Mucosa of stomach (tissue), 1 donor: ENCODE data around the gene CFAP54.
"Not testable (repeated sequence)": the region's sequence is repeated elsewhere in the genome, so short reads cannot be mapped to it uniquely, and the experiment has no call there.

Source experiments
- H3K27me3 ChIP-seq: one replicate; pipeline ENCODE4 v1.7.0; 2013; ENCODE audit warnings: mild to moderate bottlenecking, low read length; ENCODE audit not compliant: control insufficient read depth, insufficient read depth
- H3K36me3 ChIP-seq: one replicate; pipeline ENCODE4 v1.7.0; 2013; ENCODE audit warnings: low read length; ENCODE audit not compliant: control insufficient read depth, insufficient read depth
- H3K4me1 ChIP-seq: one replicate; pipeline ENCODE4 v1.7.0; 2013; ENCODE audit warnings: mild to moderate bottlenecking, low read length; ENCODE audit not compliant: control insufficient read depth, insufficient read depth
- H3K4me3 ChIP-seq: one replicate; pipeline ENCODE4 v1.7.0; 2013; ENCODE audit warnings: low read length
- H3K9ac ChIP-seq: one replicate; pipeline ENCODE4 v1.7.0; 2013; ENCODE audit warnings: mild to moderate bottlenecking, low read length, moderate library complexity
- H3K9me3 ChIP-seq: one replicate; pipeline ENCODE4 v1.7.0; 2013; ENCODE audit warnings: mild to moderate bottlenecking, low read length, moderate library complexity; ENCODE audit not compliant: control insufficient read depth
- donor health status: Pancreatic carcinoma.

Gene CFAP54

DNA sequence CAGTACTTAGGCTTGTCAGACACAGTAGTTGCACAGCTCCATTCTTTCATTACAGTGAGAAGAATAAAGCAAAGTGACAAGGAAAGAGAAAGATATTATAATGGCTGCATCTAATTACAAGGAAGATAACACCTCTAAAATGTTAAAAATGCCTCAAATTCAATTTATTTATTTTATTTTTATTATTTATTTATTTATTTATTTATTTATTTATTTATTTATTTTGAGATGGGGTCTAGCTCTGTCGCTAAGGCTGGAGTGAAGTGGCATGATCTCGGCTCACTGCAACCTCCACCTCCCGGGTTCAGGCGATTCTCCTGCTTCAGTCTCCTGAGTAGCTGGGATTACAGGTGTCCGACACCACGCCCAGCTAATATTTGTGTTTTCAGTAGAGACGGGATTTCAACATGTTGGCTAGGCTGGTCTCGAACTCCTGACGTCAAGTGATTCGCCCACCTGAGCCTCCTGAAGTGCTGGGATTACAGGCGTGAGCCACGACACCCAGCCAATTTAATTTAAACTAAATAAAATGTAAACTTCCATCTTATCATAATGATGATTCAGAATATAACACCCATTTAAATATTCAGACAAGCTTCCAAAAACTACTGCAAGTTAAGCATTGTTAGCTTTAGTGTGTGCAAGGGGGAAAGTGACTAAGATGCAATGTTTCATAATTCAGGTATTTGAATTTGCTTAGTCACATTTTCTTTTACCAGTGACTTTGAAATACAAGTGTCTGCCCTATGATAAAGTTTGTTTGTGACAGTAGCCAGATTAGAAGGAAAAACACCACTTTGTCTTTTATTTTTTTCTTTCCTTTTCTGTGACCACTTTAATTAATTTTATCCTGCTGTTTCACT, 2.4 kb upstream of the CFAP54 start:
- Histone ChIP-seq H3K27me3 (peaks cover 10% of the 10 kb centered on the region), H3K4me3 (no peak overlapping the region), H3K9ac (no peak overlapping the region), H3K9me3 (no peaks in the 10 kb centered on the region), H3K4me1 (peaks cover 4% of the 10 kb centered on the region), H3K36me3 (no peaks in the 10 kb centered on the region)

- Histone ChIP-seq H3K4me3 (no peak overlapping the region), H3K36me3 (no peaks in the 10 kb centered on the region), H3K9ac (no peak overlapping the region), H3K27me3 (peaks cover 10% of the 10 kb centered on the region), H3K4me1 (peaks cover 4% of the 10 kb centered on the region), H3K9me3 (no peaks in the 10 kb centered on the region)
These were observed 1.7 kb upstream of the CFAP54 start for GRCh38 chr12:96487634-96488033.

DNA sequence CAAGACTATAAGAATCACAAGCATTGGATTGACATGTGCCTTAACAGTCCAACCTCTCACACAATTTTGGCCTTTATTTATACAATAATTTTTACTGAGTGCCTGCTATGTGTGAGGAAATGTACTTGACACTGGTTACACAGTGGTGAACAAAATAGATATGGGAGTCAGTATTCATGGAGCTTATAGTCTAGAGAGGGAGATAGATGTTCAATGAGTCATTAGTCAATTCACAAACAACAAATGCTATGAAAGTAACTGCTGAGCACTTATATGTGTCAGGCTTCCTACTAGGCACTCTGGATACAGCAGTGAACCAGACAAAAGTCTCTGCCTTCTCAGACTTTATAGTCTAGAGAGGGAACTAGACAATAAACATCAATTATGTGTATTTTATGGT, 3.7 kb downstream of the CFAP54 start:
- Histone ChIP-seq H3K36me3 (no peaks in the 10 kb centered on the region), H3K9ac (no peak overlapping the region), H3K4me1 (peaks cover 4% of the 10 kb centered on the region), H3K9me3 (no peaks in the 10 kb centered on the region), H3K27me3 (peaks cover 10% of the 10 kb centered on the region), H3K4me3 (no peak overlapping the region)

GRCh38 chr12:96494154-96494553, 4.8 kb downstream of the CFAP54 start:
- H3K4me1 ChIP-seq, H3K9me3 ChIP-seq, H3K4me3 ChIP-seq, H3K36me3 ChIP-seq, H3K27me3 ChIP-seq, H3K9ac ChIP-seq: not testable (repeated sequence)

DNA sequence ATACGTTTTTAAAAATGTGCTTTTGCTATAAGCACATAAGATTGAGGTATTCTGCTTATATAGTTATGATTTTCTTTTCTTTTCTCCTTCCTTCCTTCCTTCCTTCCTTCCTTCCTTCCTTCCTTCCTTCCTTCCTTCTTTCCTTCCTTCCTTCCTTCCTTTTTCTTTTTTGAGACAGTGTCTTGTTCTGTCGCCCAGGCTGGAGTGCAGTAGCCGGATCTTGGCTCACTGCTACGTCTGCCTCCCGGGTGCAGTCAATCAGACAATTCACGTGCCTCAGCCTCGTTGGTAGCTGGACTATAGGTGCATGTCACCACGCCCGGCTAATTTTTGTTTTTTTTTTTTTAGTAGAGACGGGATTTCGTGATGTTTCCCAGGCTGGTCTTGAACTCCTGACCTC, 5.8 kb downstream of the CFAP54 start:
- Histone ChIP-seq H3K4me3 (no peak overlapping the region), H3K36me3 (no peaks in the 10 kb centered on the region), H3K4me1 (no peaks in the 10 kb centered on the region), H3K27me3 (no peaks in the 10 kb centered on the region), H3K9ac (no peak overlapping the region), H3K9me3 (no peaks in the 10 kb centered on the region)

DNA sequence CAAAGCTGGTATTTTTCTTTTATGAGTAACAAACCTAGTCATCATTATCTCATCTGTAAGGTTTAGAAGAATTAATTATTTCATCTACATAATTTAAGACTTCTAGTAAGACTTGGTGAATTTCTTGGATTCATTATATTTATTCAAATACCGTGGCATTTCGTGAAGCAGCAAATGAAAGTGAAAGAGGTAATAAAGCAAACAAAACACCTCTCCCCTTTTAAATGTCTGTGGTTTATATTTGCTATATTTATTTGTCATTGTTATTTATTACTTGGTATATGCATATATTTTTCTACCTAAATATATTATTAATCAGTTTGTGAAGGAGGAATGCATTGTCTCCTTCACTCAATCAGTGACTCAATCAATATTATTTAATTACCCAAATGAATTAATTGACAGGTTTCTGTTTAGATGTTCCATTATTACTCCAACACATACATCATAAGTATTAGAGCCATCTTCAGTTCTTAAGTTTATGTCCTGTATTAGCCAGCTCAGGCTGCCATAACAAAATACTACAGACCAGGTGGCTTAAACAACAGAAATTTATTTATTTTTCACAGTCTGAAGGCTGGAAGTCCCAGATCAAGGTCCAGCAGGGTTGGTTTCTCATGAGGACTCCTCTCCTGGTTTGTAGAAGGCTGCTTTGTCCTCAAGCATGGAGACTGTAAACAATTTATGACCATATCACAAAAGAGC, 6.6 kb downstream of the CFAP54 start:
- Histone ChIP-seq H3K9ac (no peak overlapping the region), H3K9me3 (no peaks in the 10 kb centered on the region), H3K4me3 (no peak overlapping the region), H3K27me3 (no peaks in the 10 kb centered on the region), H3K36me3 (no peaks in the 10 kb centered on the region), H3K4me1 (peaks cover under 1% of the 10 kb centered on the region)

DNA sequence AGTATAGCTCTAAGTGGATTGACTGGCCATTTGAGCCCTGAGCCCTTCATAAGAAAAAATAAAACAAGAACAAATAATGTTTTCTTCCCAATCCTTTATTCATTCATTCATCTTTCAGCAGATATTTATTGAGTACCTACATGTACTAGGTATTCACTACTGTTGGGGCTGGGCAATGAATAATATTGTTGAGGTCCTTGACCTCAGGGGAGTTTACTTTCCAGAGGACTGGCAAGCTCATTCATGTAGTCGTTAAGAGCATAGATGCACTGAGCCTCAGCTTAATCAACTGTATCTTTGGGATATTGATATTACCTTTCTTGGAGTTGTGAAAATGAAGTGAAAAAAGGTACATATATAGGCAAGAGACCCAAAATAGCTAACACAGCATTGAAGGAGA, 7.6 kb downstream of the CFAP54 start:
- H3K27me3 ChIP-seq: no peaks in the 10 kb centered on the region
- H3K9ac ChIP-seq: no peak overlapping the region
- no peak overlapping the region for H3K4me3 ChIP-seq

GRCh38 chr12:96497855-96498254, 8.5 kb downstream of the CFAP54 start:
- Histone ChIP-seq H3K9ac (no peak overlapping the region), H3K4me1 (peaks cover 10% of the 10 kb centered on the region), H3K9me3 (no peaks in the 10 kb centered on the region), H3K36me3 (no peaks in the 10 kb centered on the region), H3K4me3 (no peak overlapping the region), H3K27me3 (no peaks in the 10 kb centered on the region)

More for the DNA sequence above, 7.6 kb downstream of the CFAP54 start:
- Histone ChIP-seq H3K9me3 (no peaks in the 10 kb centered on the region), H3K36me3 (no peaks in the 10 kb centered on the region), H3K4me1 (peaks cover 10% of the 10 kb centered on the region)

GRCh38 chr12:96500693-96501092, 11.3 kb downstream of the CFAP54 start:
- Histone ChIP-seq H3K27me3 (no peaks in the 10 kb centered on the region), H3K4me1 (peaks cover 10% of the 10 kb centered on the region), H3K9ac (no peak overlapping the region), H3K36me3 (no peaks in the 10 kb centered on the region), H3K9me3 (no peaks in the 10 kb centered on the region), H3K4me3 (no peak overlapping the region)

- Histone ChIP-seq H3K9ac (no peak overlapping the region), H3K9me3 (no peaks in the 10 kb centered on the region), H3K36me3 (no peaks in the 10 kb centered on the region), H3K4me1 (peaks cover 10% of the 10 kb centered on the region), H3K4me3 (no peak overlapping the region), H3K27me3 (no peaks in the 10 kb centered on the region)
These were observed 11.9 kb downstream of the CFAP54 start for GRCh38 chr12:96501133-96501761.

DNA sequence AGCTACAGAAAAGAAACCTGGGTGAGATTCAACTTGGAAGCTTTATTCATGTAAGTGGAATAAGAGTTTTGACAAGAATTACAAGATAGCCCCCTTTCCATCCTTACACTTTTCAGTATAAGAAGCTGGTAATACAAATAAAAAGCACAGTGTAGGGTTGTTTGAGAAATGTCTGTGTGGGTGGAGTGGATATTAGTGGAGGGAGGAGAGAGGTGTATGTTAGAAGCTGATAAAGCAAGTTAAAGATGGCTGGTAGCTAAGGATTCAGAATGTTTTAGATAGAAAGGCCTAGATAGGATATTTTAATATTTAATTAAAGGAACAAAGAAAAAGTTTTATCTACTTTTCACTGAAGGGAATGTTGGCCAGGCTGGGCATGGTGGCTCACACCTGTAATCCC, 12.5 kb downstream of the CFAP54 start:
- H3K9ac ChIP-seq: no peak overlapping the region
- peaks cover 10% of the 10 kb centered on the region for H3K4me1 ChIP-seq
- no peaks in the 10 kb centered on the region for H3K27me3 ChIP-seq
- H3K36me3 ChIP-seq: no peaks in the 10 kb centered on the region
- H3K4me3 ChIP-seq: no peak overlapping the region
- H3K9me3 ChIP-seq: no peaks in the 10 kb centered on the region

GRCh38 chr12:96502477-96502876, 13.1 kb downstream of the CFAP54 start:
- Histone ChIP-seq H3K9ac (no peak overlapping the region), H3K27me3 (no peaks in the 10 kb centered on the region), H3K9me3 (no peaks in the 10 kb centered on the region), H3K4me1 (peaks cover 10% of the 10 kb centered on the region), H3K4me3 (no peak overlapping the region), H3K36me3 (no peaks in the 10 kb centered on the region)
